Esophagus muscularis mucosa (tissue), 4 donors: ENCODE data around the gene SRPRB.

Experiments
- EP300 ChIP-seq: sonication (generic); formaldehyde crosslinking; IDR thresholded peaks from one replicate; pipeline ENCODE4 v1.6.1; 2017; ENCODE audit warnings: antibody characterized with exemption
- POLR2AphosphoS5 ChIP-seq, 2 donors: sonication (generic); formaldehyde crosslinking; IDR thresholded peaks; one replicate each; pipeline ENCODE4 v1.6.1; 2017; ENCODE audit warnings: antibody characterized with exemption in 2 of 2
- TF ChIP-seq, protein P1 (sequence below), 3 experiments: fragments of 200-600 bp in 2 of 3; fragments of 450-650 bp in 1 of 3; sonication (generic) in 2 of 3; IDR thresholded peaks; one replicate each; pipeline ENCODE4 v1.5.1; 2017 to 2019; ENCODE audit warnings: antibody characterized with exemption in 3 of 3, mild to moderate bottlenecking in 2 of 3, moderate library complexity in 1 of 3

GRCh38 chr3:133827684-133828083, 22.1 kb downstream of the SRPRB start:
- TF ChIP-seq POLR2AphosphoS5 (IDR thresholded peaks at IDR 0.05) (no peak), EP300 (no peak)
- TF ChIP-seq, protein P1, sequence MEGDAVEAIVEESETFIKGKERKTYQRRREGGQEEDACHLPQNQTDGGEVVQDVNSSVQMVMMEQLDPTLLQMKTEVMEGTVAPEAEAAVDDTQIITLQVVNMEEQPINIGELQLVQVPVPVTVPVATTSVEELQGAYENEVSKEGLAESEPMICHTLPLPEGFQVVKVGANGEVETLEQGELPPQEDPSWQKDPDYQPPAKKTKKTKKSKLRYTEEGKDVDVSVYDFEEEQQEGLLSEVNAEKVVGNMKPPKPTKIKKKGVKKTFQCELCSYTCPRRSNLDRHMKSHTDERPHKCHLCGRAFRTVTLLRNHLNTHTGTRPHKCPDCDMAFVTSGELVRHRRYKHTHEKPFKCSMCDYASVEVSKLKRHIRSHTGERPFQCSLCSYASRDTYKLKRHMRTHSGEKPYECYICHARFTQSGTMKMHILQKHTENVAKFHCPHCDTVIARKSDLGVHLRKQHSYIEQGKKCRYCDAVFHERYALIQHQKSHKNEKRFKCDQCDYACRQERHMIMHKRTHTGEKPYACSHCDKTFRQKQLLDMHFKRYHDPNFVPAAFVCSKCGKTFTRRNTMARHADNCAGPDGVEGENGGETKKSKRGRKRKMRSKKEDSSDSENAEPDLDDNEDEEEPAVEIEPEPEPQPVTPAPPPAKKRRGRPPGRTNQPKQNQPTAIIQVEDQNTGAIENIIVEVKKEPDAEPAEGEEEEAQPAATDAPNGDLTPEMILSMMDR (IDR thresholded peaks at IDR 0.05): no peak
